GM19455 (cell line): Measurements from ENCODE around the gene HLF.

Experiments used
- ATAC-seq: cut with Tn5 transposase; IDR thresholded peaks from one replicate; pipeline ENCODE4 v1.9.1; 2021; ENCODE audit not compliant: unreplicated experiment

The HLF gene

DNA sequence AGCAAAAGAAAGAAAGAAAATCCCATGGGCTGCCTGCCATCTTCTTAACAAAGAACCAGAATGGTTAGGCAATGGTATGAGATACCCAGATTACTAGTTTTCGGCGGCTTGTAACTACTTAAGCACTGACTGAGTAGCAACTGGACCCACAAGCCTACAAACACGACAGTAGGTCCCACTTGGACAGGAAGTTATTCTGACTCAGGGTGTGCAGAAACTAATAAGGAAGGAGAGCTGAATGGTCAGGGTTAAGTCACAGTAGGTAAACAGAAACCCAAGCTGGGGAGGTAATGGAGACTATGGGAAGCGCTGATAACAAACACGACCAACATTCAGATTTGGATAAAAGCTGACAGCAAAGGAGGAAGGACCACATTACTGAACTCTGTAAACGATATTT, 10.4 kb upstream of the HLF start:
- ATAC-seq = no peak

DNA sequence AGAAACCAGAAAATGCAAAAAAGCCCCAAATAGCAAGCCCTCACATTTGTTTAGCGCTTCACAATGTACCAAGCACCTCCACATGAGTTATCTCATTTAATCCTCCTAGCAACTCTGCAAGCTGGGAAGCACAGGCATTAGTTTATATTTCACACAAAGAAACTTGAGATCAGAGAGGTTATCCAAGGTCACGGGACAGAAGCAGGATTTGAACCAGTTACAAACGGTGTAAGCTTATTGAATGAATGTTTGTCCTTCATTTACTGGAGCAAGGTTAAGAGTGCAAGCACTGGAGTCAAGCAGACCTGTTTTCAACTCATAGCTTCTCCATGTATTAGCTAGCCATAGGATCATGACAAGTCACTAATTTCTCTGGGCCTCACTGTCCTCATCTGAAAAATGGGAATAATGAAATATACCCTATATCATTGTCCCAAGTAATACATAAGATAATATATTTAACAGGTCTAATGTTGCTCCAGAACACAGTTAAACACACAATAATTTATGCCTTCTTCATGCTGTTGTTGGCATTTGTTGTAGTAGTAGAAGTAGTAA, 6.1 kb upstream of the HLF start:
- no peak for ATAC-seq

DNA sequence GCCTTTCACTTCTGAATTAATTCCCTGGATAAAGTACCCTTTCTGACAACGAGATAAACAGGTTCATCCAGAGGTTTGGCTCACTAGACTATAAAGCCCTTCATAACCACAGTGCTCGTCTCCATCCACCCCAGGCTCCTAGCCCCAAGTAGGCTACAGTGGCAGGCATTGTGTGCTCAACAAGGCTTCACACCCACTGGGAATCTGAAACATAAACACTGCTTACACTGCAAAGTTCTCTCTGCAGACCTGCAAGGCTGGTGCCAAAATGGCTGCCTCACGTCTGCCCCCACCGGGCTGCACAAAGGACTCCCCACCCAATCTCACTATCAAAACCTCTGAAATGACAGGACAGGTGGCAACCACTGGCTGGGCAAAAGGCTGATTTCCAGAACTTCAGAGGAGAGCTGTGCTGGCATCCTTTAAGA, 5.1 kb upstream of the HLF start:
- ATAC-seq = no peak

DNA sequence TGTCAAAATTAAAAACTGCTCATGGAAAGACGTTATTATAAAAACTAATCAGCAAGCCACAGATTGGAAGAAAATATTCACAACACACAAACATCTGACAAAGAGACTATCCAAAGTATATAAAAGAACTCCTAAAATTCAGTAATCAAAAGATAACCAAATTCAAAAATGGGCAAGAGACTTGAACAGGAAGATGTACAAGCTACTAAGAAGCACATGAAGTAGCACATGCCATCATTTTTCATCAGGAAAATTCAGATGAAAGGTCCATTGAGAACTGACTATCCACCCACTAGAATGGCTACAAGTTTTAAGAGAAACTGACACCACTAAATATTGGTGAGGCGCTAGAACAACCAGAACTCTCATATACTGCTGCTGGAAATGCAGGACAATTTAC, 3.4 kb upstream of the HLF start:
- no peak for ATAC-seq

DNA sequence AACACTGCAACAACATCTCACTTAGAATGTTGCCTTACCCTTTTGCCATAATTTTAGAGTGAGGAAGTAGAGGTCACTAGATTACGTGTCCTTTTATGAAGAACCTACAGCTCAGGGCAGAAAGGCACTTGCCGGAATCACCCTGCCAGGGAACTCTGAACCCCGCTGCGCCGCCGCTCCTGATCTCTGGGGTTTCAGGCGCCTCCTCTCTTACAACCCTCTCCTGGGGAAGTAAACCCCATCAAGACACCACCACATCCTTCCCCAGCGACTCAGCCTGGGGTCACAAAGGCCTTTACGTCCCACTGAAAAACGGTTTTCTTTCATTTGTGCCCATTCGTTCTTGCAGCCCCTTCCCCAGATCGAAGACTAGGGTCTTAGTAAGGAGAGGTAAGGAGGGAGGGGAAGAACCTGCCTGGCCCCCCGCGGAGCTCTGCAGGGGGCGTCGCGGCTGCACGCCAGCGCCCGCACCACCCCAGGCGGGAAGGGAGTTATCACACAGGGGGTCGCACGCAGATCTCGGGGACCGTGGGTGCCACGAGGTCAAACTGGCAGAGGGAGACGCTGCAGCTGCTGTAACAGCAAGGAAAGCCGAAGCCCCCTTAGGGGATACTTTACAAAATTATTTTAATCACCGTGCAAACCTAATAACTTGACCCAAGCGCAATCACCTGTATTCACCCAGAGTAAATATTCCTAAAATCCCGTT, 1.0 kb upstream of the HLF start:
- ATAC-seq = no peak

DNA sequence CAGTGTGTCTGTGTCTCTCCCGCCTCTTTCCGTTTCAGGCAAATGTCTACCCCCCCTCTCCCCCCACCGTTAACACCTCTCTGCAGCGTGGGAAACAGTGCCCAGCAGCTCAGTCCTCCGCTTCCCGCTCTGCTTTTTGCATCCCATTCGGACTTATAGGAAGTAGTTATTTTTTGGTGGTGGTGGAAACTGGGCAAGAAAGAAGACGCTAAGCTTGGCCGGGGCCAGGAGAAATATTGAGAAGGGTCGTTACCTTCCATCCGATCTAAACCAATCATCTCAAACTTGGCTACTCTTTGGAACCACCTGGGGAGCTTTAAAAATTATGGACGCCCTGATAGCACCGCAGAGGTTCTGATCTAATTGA, 499 bp upstream of the HLF start:
- ATAC-seq = no peak

DNA sequence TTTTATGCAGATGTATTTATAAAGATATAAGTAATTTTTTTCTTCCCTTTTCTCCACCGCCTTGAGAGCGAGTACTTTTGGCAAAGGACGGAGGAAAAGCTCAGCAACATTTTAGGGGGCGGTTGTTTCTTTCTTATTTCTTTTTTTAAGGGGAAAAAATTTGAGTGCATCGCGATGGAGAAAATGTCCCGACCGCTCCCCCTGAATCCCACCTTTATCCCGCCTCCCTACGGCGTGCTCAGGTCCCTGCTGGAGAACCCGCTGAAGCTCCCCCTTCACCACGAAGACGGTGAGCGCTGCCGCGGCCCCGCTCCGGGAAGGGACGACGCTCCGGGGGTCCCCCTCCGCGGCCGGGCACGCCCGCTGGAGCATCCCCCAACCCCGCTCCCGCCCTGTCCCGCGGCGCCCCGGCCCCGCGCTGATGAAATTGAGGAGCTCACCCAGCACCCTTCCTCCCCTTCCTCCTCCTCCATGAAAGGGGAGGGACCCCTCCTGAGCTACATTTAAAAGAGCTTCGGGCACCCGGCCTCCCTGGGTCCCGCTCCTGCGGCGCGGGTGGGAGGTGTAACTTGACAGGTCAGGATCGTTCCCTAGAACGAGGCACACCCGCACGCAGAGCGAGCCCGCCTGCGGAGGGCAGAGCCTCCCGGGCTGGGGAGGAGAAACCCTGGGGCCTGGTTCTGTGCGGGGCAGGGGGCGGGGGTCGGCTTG, 706 bp downstream of the HLF start:
- ATAC-seq = no peak

DNA sequence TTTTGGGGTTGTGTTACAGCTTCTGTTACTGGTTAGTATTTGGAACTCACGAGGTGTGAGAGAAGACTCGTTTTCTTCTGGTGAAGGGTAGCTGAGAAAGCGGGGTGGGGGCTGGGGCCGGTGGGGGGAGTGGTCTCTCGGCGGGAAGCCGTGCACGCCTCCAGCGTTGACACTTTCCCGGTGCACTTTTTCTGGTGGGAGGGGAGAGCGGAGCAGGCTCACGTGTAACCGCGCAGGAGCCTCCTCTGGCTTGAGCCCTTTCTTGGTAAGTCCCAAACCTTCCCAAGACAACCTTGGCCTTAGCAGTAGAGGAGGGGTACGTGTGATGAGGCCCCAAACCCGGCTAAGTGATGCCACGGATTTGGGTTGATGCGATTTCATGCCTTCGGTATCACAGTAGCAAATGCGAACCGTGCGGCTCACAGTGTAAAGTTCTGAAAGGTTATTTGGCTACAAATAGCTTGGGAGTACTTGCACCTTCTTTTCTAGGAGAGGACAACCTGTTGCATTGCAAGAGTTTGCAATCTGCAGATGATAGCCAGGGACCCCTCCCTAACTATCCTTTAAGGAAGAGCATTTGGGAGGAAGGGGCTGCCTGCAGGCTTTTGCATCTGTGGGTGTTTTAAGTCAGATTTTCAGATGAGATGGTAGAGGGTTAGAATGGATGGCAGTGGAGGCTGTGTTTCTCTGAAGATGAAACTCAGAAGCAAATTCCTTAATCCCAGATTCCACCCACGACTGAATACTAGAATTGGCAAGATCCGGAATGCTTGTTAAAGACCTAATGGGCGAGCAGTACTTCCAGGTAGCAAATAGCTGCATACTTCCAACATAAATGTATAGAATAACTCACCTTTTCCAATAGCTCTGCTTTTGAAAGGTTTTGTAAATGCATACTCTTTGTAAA, 1.5 kb downstream of the HLF start:
- no peak for ATAC-seq

DNA sequence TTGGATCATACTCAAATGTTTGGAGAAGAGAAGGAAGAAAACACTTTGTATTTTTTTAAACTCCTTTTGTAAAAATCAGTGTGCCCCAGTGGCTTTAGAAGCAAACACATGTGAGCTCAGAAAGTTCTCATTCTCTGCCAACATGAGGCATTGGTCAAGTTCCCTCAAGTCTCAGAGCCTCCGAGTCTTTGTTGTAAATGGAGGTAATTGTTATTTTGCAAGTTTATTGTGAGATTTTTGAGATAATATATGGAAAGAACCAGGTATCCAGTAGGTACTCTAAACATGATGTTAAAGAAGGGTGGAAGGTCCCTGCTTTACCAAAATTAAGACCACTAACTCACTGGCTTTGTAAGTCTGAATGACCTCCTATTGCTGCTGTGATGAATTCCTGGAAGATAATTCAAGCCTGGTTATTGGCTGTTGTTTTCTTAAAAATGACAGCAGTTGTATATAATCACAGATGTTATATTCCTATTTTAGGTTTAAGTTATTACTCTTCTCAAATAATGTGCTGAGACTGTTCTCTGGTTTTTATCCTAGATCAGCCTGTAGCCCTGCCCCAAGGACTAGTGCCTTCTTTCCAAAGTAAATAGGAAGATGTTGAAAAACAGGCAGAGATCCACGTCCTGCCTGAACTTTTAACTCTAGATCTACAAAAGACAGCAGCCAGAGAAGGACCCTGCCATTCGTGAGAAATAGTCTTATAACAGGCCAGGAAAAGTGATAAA, 2.4 kb downstream of the HLF start:
- no peak for ATAC-seq

DNA sequence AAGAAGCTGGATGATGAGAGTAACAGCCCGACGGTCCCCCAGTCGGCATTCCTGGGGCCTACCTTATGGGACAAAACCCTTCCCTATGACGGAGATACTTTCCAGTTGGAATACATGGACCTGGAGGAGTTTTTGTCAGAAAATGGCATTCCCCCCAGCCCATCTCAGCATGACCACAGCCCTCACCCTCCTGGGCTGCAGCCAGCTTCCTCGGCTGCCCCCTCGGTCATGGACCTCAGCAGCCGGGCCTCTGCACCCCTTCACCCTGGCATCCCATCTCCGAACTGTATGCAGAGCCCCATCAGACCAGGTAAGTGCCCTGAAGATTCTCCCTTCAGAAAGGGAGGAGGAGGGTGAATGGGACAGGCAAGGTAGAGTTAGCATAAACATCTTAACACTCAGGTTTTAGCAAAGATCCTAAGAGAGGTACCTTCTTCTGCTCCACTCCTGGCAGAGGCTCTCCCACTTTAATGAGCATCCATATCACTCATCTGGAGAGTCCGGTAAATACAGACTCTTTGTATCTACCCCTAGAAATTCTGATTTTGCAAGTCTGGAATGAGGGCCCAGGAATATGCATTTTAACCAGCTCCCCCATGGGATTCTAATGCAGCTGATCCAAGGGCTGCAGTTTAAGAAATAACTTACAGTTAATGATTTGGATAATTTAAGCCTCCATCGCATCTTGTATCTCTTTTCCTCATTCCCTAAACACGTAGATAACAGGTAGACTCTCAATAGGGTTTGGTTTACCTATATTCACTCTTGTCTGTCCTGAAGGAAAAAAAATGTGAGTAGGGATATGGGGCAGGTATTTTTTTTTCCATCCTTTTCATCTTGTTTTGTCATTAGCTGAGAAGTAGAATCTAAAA, 3.3 kb downstream of the HLF start:
- ATAC-seq = no peak

DNA sequence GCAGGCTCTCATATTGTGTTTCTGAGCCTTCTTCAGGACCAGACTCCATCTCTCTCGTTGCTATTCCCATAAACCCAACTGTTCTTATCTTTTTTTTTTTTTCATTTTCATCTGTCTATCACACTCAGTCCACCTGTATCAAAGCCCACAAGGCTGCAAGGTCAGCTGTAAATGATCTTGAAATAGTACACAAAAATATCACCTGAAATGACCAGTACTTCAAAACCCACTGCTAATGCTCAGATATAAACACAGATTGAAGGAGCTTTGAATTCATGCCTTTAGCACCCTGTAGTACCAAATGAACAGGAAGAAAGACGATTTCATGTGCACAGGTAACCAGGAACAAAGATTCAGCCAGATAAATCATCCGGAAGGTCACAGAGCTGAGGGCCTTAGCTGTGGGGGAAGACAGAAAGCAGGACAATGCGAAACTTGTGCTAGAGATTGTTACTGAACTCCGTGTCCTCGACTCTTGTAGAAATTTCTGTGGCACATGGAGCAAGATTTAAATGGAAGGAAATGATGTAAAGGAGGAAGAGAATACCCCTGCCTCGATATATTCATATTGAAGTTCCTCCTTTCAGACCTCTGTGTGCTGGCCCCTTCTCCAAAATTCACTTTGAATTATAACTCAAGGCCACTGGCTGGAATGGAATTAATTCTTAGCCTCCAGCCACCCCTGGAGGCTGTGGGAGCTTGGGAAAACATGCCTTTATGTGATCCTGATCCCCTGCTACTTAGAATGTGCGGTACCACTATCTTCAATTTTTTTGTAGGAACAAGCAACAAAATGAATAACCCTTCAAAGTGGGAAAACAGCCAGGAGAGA, 4.1 kb downstream of the HLF start:
- ATAC-seq = no peak

DNA sequence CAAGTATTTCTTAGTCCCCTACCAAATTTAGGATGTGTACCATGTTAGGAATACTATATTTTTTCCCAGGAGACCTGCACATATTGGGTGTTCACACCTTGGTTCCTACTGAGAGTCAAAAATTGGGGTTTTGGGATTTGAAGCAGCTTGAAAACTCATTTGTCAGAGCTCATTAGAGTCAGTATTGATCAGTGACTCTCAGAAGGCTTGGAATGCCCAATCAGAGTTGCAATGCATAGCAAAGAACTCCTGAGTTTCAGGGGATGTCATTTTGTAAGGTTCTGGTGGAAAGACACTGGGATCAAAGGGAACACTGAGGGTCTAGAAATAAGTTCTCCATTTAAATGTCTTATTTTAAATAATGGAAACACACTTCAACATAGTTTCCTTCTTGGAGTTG, 5.1 kb downstream of the HLF start:
- no peak for ATAC-seq

DNA sequence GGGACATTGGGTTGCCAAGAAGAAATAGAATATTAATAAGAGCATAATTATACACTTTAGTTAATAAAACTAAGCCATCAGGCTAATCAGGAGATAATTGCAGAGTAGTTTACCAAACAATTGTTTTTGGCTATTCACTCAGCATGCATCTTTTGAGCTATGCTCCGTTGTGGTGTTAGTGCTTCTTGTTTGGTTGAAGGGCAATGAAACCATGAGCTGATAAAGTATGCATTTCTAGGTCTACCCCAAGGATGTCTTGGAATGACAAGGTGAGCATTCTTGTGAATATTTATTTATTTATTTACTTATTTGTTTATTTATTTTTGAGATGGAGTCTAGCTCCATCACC, 6.4 kb downstream of the HLF start:
- ATAC-seq = no peak

DNA sequence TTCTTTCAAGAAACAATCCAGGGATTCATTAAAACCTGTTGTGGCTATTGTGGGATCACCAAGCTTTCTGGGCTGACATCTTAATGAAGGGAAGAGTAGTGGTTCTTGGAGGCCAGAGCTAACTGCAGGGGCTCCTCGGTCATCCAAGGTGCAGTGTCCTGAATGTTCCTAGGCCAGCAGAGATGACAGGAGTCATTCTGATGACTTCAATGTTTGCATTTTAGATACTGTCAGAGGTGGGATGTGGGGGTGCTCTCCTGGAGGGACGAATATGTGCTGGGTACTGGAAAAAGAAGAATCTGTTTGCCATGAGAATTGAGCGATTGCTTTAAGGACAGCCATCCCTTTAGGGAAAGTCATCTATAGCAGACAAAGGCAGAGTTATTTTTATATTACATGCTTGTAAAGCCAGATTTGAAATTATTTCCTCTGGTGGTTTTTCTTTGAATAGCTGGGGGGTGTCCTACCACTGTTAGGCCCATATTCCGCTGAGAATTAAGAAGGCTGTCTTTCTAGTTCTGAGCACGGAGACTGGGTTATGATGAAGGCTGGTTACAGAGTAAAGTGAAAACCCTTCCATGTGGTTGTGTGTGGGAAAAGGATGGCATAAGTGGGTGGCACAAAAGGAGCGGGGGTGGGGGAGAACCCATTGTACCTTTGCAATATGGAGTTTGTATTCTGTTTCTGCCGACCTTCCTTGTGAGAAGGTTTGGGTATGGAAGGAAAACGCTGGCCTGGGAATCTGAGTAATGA, 7.4 kb downstream of the HLF start:
- ATAC-seq = no peak

DNA sequence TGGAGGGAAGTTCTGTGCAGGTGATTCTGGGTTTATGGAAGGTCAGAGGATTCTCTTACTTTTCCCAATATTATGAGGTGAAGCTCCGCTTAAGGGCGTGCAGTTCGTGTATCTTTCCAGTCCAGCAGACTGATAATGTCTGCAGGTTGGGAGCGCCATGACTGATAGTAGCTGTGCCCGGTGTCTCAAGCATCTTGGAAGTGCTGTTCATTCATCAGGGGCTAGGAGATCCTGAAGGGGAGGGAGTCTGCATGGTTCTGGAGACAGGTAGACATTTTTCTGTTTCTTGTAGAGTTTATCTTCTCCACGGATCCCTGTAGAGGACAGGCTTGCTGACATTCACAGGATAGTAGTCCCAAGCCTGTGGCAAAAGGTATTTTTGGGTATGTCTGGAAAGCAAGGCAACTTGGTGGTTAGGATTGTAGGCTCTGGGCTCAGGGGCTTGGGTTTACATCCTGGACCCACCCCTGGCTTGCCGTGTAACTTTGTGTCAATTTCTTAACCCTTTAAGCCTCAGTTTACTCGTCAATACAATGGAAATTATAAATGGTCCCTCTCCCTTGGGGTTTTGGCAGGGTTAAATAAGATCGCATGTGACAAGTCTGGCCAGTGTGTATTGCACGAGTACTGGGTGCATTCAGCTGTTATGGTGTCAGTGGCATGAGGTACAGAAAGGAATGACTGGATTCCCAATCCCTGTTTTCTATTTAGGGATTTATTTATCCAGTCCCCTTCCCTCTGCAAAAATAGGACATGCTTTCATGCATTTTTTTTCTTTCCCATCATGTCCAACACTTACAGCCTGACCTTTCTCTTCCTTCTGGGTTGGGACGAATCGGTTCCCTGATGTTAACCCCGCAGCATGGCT, 8.2 kb downstream of the HLF start:
- ATAC-seq = no peak

DNA sequence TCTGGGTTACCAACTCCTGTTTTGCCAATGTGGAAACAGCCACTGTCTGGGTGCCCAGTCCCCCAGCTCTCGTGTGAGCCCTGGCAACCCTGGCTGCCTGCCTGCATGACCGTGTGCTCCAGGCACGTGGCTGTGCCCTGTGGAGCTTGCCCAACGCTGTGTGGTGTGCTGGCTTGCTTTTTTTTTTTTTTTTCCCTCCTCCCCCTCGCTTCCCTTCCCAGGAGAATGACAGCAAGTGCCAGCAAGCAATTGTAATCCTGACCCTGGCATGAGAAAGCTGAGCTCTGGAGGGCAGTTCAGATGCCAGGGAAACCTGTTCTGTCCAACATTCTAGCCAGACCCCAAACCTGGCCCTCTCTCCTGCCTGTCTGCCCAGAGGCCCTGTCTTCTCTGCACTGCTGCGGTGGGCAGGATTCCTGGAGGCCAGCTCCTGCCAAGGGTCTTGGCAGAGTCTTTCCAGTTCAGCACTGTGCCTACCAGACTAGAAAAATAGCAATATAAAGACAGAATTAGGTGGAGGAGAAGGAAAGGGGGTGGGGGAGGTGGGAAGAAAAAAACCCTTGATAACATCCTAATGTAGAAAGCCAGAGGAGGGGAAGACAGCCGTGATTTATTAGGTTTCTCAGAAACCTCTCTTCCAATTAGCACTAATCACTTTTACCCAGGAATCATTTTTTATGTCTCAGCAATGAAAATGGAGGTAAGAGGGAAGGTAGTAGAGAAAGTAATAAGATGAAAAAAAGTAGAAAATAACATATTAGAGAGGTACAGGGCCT, 9.0 kb downstream of the HLF start:
- ATAC-seq = no peak
